T-helper 2 cell treated with Interferon-gamma antibody and Interleukin-4, amounts not matched to agents 5 μg/mL and 100 μg/mL, for 36 hours (primary cell): Measurements from ENCODE around the gene POTEM.
"Not testable (repeated sequence)": the region's sequence is repeated elsewhere in the genome, so short reads cannot be mapped to it uniquely, and the experiment has no call there.

Experiments
- DNase-seq: peaks from one replicate; pipeline ENCODE4 v3.0.0; 2021; ENCODE audit warnings: low spot score
- H3K27ac Mint-ChIP-seq: one replicate; pipeline ENCODE4 v1.8.0; 2021; ENCODE audit warnings: mild to moderate bottlenecking, mixed read lengths
- H3K27me3 Mint-ChIP-seq: one replicate; pipeline ENCODE4 v1.8.0; 2021; ENCODE audit warnings: low read depth, mixed read lengths
- H3K36me3 Mint-ChIP-seq: one replicate; pipeline ENCODE4 v1.8.0; 2021; ENCODE audit warnings: low read depth, mixed read lengths
- H3K4me1 Mint-ChIP-seq: one replicate; pipeline ENCODE4 v1.8.0; 2021; ENCODE audit warnings: low read depth, mixed read lengths
- H3K4me3 Mint-ChIP-seq: one replicate; pipeline ENCODE4 v1.8.0; 2022; ENCODE audit warnings: mild to moderate bottlenecking, moderate library complexity, mixed read lengths
- H3K9me3 Mint-ChIP-seq: one replicate; pipeline ENCODE4 v1.8.0; 2021; ENCODE audit warnings: mixed read lengths

Gene POTEM

DNA sequence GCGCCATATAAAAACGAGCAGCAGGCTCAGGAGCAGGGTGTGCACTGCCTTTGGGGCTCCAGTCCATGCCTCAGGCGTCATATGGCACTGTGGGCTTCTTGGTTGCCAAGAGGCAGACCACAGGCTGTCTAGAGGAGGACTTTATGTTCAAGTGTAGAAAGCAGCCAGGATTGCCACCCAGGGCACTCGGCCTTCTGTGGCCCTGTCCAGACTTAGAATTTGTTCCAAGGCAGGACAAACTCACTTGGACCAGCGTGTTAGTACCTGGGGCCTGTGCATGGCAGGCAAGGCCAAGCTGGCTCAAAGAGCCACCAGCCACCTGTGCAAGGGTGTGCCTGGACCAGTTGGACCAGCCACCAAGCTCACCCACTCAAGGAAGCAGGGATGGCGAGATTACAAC, 40.4 kb downstream of the POTEM start:
- H3K9me3 Mint-ChIP-seq, H3K4me3 Mint-ChIP-seq, H3K4me1 Mint-ChIP-seq, H3K27me3 Mint-ChIP-seq, DNase-seq, H3K27ac Mint-ChIP-seq, H3K36me3 Mint-ChIP-seq: not testable (repeated sequence)

DNA sequence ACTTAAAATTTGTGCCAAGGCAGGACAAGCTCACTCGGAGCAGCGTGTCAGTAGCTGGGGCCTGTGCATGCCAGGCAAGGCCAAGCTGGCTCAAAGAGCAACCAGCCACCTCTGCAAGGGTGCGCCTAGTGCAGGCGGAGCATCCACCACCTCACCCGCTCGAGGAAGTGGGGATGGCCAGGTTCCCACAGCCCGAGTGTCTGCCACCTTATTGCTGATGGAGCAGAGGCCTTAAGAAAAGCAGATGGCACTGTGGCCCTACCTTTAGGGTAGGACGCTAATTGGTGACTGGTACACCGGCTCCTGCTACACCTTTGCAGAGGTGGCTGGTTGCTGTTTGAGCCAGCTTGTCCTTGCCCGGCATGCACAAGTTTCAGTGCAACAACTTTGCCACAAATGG, 43.8 kb downstream of the POTEM start:
- H3K9me3 Mint-ChIP-seq, H3K4me1 Mint-ChIP-seq, H3K4me3 Mint-ChIP-seq, H3K27ac Mint-ChIP-seq, H3K27me3 Mint-ChIP-seq, DNase-seq, H3K36me3 Mint-ChIP-seq: not testable (repeated sequence)

DNA sequence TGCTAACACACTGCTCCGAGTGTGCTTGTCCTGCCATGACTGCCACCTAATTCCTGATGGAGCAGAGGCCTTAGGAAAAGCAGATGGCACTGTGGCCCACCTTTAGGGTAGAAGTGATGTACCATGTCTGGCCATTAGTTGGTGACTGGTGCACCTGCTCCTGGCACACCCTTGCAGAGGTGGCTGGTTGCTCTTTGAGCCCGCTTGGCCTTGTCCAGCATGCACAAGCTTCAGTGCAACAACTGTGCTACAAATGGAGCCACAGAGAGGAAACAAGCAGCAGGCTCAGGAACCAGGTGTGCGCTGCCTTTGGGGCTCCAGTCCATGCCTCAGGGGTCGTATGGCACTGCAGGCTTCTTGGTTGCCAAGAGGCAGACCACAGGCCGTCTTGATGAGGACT, 44.5 kb downstream of the POTEM start:
- not testable (repeated sequence) for H3K4me3 Mint-ChIP-seq, H3K27me3 Mint-ChIP-seq, H3K36me3 Mint-ChIP-seq, DNase-seq, H3K4me1 Mint-ChIP-seq, H3K9me3 Mint-ChIP-seq, H3K27ac Mint-ChIP-seq

DNA sequence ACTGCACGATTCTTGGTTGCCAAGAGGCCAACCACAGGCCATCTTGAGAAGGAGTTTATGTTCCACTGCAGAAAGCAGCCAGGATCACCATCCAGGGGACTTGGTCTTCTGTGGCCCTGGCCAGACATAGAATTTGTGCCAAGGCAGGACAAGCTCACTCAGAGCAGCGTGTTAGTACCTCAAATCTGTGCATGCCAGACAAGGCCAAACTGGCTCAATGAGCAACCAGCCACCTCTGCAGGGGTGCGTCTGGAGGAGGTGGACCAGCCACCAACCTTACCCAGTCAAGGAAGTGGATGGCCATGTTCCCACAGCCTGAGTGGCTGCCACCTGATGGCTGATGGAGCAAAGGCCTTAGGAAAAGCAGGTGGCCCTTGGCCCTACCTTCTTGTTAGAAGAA, 48.0 kb downstream of the POTEM start:
- H3K36me3 Mint-ChIP-seq, H3K9me3 Mint-ChIP-seq, DNase-seq, H3K27ac Mint-ChIP-seq, H3K4me1 Mint-ChIP-seq, H3K4me3 Mint-ChIP-seq, H3K27me3 Mint-ChIP-seq: not testable (repeated sequence)

DNA sequence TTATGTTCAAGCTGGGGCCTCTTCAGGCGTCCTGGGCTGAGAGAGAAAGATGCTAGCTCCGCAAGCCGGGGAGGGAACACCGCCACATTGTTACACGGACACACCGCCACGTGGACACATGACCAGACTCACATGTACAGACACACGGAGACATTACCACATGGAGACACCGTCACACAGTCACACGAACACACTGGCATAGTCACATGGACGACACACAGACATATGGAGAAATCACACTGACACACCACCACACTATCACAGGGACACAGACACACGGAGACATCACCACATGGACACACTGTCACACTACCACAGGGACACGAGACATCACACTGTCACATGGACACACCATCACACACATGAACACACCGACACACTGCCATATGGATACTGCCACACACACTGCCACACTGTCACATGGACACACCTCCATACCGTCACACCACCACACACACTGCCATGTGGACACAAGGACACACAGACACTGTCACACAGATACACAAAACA, 57.9 kb downstream of the POTEM start:
- H3K27ac Mint-ChIP-seq, H3K9me3 Mint-ChIP-seq, H3K36me3 Mint-ChIP-seq, H3K4me1 Mint-ChIP-seq, DNase-seq, H3K27me3 Mint-ChIP-seq, H3K4me3 Mint-ChIP-seq: not testable (repeated sequence)

DNA sequence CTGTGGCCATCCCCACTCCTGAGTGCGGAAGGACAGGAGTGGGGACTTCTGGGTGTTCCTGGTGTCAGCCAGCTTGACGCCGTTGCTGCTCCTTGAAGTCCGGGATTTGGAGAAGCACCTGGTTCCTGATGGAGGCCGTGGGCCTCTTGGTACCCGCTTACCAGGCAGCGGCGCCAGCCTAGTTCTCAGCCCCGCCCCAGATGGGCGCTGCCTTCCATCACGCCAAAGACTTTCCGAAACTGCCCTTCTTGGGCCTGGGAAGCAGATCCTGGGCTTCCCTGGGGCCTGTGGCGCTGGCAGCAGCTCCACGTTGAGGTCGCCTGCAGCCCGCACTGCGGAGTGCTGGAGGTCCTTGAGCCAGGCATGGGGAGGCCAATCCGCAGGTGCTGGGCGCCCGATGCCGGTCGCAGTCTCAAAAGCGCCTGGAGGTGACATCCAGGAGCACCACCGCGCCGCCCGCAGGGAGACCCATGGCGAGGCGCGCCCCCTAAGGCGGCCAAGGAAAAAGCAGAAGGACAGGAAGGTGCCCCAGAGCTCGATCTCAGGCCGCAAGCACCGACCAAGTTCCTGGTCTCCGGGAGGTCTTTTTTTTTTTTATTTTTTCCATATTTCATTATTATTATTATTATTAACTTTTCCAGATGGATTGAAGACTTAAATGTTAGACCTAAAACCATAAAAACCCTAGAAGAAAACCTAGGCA, 59.6 kb downstream of the POTEM start:
- DNase-seq, H3K27me3 Mint-ChIP-seq, H3K4me3 Mint-ChIP-seq, H3K9me3 Mint-ChIP-seq, H3K27ac Mint-ChIP-seq, H3K4me1 Mint-ChIP-seq, H3K36me3 Mint-ChIP-seq: not testable (repeated sequence)

DNA sequence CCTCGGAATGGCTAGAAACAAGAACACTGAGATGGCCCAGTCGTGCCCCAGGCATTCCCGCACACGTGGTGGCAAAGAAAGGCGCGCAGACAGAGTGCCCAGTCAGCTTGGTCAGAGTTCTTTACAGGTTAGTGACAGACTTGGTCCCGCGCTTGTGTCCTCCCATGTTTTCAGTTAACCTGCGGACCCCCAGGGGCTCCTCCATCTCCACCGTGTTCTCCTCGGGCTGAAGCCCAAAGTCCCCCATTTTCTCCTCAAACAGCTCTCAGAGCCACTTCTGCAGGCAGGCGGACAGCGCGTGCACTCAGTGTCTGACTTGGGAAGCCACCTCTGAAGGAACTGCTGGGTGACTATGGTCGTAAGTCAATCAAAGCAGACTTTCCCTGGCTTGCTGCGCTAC, 60.7 kb downstream of the POTEM start:
- not testable (repeated sequence) for H3K36me3 Mint-ChIP-seq, H3K27me3 Mint-ChIP-seq, H3K4me1 Mint-ChIP-seq, H3K9me3 Mint-ChIP-seq, H3K4me3 Mint-ChIP-seq, DNase-seq, H3K27ac Mint-ChIP-seq

DNA sequence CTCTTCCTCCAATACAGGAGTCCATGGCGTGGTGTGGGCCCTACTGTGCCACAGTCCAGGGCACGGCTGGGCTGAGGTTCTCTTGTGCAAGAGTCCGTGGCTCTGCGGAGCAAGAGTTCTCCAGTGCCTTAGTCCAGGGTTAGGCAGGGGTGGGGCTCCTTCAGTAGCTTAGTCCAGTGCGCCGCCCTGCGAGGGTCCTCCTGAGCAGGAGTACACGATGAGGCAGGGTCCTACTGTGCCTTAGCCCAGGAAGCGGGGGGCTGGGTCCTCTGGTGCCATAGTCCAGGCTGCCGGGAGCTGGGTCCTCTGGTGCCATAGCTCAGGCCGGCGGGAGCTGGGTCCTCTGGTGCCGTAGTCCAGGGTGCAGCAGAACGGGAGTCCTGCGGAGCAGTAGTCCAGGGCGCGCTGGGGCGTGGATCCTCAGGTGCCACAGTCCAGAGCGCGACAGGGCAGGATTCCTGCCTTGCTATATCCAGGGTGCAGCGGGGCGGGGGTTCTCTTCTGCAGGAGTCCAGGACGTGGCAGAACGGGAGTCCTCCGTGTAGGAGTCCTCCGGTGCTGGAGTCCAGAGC, 69.7 kb downstream of the POTEM start:
- H3K9me3 Mint-ChIP-seq, DNase-seq, H3K4me3 Mint-ChIP-seq, H3K36me3 Mint-ChIP-seq, H3K27ac Mint-ChIP-seq, H3K27me3 Mint-ChIP-seq, H3K4me1 Mint-ChIP-seq: not testable (repeated sequence)

DNA sequence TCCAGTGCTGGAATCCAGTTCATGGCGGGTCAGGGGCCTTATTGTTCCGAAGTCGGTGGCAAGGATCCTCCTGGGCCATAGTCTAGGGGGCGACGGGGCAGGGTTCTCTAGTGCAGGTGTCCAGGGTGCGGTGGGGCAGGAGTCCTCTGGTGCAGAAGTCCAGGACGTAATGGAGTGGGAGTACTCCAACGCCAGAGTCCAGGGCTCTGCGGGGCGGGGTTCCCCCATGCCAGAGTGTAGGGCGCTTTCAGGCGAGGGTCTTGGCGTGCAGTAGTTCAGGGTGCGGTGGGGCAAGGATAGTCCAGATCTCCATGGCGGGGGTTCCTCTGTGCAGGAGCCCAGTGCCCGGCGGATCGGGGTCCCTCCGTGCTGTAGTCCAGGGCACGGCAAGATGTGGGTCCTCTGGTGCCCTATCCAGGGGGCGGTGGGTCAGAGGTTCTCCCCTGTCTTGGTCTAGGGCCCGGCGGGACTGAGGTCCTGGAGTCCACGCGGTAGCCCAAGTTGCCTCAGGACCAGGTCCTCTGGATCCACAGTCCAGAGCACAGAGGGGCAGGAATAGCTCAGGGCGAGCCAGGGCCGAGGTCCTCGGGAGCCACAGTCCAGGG, 70.9 kb downstream of the POTEM start:
- not testable (repeated sequence) for H3K9me3 Mint-ChIP-seq, H3K27me3 Mint-ChIP-seq, DNase-seq, H3K36me3 Mint-ChIP-seq, H3K27ac Mint-ChIP-seq, H3K4me1 Mint-ChIP-seq, H3K4me3 Mint-ChIP-seq

DNA sequence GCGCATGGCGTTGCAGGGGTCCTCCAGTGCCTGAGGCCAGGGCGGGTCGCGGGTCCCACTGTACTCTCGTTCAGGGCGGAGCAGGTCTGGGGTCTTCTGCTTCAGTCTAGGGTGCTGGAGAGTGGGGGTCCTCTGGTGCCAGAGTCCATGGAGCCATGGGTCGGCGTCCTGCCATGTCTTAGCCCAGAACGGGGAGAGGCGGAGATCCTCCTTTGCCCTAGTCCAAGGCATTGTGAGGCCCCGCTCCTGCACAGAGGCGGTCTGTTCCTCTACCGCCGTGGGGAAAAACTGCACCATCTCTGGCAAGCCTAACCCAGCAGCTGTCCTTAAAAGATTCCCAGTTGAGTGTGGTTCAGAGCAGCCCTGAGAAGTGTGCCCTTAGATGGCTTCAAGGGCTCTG, 71.6 kb downstream of the POTEM start:
- not testable (repeated sequence) for H3K4me3 Mint-ChIP-seq, H3K27me3 Mint-ChIP-seq, H3K27ac Mint-ChIP-seq, DNase-seq, H3K36me3 Mint-ChIP-seq, H3K9me3 Mint-ChIP-seq, H3K4me1 Mint-ChIP-seq

DNA sequence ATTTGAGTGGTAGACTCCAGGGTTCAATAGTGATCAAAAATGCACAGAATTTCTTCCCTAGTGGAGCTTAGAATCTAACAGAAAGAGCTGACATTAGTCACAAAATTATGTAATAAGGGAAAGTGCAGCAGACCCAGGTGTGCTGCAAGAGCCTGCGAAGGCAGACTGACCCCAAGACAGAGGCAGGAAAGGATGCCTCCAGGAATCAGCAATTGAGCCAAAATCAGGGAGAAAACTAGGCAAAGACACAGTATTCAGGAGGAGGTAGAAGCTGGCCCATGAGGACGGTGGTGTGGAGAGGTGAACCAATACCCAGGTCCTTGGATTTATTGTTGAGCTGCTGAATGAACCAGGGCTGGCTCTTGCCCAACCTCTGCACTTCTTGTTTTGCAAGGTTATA, 76.2 kb downstream of the POTEM start:
- not testable (repeated sequence) for H3K4me1 Mint-ChIP-seq, H3K27ac Mint-ChIP-seq, DNase-seq, H3K4me3 Mint-ChIP-seq, H3K36me3 Mint-ChIP-seq, H3K27me3 Mint-ChIP-seq, H3K9me3 Mint-ChIP-seq
